B cell (primary cell): Measurements from ENCODE around the gene CAPS2.

ENCODE experiments used
- EZH2 ChIP-seq: IDR thresholded peaks from 2 replicates; pipeline ENCODE4 v1.6.1; 2012; ENCODE audit warnings: borderline replicate concordance, low read depth, mild to moderate bottlenecking, moderate library complexity, low read length; ENCODE audit not compliant: insufficient read depth, poor library complexity, severe bottlenecking
- TF ChIP-seq, protein P1 (sequence below): fragments of 200-600 bp; IDR thresholded peaks from one replicate; pipeline ENCODE4 v1.8.0; 2022; ENCODE audit warnings: antibody characterized with exemption, mild to moderate bottlenecking

DNA sequence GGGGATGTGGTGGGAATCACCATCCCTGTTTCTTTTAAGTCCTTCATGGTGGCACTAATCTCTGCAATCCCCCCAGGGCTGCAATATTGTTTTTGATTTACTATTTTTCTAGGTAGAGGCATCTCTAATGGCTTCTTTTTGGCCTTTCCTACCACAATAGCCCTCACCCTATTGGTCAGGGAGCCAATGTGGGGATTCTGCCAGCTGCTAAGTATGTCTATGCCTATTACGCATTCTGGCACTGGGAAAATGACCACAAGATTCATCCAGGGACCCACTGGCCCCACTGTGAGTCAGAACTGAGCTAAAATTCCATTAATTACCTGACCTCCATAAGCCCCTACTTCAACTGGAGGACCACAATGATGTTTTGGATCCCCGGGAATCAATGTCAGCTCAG is 44.8 kb upstream of the CAPS2 start:
- TF ChIP-seq, protein P1, sequence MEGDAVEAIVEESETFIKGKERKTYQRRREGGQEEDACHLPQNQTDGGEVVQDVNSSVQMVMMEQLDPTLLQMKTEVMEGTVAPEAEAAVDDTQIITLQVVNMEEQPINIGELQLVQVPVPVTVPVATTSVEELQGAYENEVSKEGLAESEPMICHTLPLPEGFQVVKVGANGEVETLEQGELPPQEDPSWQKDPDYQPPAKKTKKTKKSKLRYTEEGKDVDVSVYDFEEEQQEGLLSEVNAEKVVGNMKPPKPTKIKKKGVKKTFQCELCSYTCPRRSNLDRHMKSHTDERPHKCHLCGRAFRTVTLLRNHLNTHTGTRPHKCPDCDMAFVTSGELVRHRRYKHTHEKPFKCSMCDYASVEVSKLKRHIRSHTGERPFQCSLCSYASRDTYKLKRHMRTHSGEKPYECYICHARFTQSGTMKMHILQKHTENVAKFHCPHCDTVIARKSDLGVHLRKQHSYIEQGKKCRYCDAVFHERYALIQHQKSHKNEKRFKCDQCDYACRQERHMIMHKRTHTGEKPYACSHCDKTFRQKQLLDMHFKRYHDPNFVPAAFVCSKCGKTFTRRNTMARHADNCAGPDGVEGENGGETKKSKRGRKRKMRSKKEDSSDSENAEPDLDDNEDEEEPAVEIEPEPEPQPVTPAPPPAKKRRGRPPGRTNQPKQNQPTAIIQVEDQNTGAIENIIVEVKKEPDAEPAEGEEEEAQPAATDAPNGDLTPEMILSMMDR = no peak
- TF ChIP-seq EZH2 = no peak
